Fibroblast of peridontal ligament (primary cell): ENCODE measurements around the gene SUCLA2.
"Not testable (repeated sequence)": the region's sequence is repeated elsewhere in the genome, so short reads cannot be mapped to it uniquely, and the experiment has no call there.

ENCODE experiments used
- DNase-seq: peaks from one replicate; pipeline ENCODE4 v3.0.0-alpha.2; 2010; ENCODE audit errors: extremely low read depth

The SUCLA2 gene

DNA sequence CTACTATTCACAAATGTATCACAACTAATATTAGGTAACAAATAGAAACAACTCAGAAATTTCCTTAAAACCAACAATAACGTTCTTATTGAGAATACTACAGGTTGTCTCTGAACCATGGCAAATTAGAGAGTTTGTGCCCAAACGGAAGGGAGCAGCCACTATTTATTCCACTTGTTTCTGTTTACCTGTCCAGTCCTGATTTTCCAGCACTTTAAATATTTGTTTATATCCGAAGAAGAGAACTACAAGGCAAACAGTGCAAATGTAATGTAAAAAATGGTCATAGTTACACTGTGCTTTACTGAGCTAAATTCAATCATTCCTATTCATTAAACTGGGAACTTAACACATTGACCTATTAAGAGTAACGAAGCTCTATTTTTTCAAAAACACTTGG lies 9.2 kb downstream of the SUCLA2 start:
- DNase-seq = no peak

DNA sequence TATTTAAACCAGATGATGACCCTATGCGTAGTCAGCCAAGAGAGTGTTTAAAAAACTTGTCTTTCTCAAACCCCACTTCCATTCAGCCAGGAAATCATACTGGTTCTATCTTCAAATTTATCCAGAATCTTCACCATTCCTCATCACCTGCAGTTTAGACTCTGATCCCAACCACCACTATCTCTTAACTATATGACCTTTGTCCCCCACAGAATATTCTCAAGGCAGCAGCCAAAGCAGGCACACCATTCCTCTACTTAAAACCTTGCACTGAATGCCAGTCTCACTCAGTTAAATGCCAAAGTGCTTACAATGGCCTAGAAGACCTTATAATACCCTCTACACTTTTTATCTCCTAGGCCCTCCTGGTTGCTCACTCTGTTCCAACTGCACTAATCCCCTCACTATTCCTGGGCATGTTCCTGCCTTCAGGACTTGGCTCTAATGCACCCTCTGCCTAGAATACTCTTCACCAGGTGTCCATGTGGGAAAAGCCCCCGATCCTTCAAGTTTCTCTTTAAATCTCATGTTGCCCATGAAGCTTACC lies 10.1 kb downstream of the SUCLA2 start:
- DNase-seq = no peak

DNA sequence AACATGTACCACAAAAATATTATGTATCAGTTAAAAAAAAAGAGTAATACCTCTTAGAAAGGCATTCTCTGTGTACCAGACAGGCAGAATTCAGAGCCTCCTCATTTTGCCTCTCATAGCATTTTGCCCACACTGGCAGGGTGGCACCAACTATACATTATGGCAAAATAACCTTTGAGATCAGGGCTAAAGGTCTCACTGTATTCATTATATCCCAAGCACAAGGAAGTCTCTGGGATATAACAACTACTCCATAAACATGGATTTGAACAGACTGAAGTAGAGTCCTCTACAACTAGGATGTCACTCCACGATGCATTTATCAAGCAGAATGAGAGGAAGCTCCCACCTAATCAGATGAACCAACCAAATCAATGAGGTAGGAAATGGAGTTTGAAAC lies 10.6 kb downstream of the SUCLA2 start:
- no peak for DNase-seq

DNA sequence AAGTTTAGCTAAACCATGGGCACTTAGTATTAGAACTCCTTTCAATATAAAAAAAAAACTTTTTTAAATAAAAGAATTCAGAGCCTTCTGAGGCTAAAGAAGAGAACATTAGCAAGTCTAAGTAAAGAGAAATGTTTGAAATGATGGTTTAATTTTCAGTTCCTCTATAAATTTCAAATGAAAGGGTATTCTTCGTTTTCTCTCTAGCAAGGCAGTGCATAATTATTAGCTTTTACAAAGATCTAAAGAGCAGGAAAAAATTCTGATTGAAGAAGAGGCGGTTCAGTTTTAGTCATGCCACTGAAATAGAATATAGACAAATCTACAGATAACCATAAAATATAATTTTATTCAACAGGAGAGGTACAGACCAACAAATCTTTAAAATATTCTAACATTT lies 18.0 kb downstream of the SUCLA2 start:
- no peak for DNase-seq

DNA sequence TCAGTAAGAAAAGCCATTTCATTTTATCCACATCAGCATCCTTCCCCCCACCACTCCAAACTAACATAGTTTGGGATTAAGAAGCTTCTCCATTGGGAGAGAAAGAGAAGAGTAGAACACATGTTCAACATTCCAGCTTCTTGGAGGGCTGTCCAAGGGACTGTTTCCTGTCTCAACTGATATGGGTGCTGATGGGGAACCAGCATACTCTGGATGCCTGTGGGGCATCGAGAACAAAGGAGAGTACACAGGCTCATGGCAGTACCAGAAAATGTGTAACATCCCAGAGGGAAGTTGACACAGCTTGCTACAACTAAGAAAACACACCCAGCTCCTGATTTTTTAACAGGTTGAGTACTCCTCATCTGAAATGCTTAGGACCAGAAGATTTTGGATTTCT lies 24.7 kb downstream of the SUCLA2 start:
- no peak for DNase-seq

DNA sequence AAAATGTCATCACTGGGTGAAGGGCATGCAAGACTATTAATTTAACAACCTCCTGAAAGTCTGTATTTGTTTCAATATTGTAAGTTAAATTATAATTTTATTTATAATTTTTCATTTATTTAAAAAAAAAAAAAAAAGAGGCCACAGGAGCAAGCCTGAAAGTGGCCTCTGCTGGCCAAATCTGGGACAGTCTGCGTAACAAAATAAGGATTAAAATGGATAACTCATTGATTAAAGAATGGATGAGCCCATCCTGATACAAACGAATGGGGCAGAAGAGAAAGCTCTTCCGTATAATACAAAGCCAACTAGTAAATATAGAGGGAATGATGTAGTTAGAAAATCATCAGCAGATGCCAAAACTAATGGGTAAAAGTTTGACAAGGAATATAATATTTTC lies 36.2 kb downstream of the SUCLA2 start:
- DNase-seq = no peak

DNA sequence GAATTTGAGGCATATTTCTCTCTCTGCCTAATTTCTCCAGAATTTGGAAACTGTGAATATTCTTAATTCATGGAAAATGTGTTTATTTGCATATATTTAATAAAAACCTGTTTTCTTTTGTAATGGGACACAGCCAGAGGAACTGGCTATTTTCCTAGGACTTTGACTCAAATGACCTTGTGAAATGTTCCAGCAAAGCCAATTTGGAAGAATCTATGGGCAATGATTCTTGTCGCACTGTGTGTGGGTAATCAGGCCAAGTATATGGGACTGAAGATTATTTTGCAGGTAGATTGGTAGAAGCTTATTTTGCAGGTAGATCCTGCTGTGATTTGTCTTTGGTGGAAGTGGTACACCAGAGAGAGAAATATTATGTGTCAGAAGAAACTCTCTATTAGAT lies 38.8 kb downstream of the SUCLA2 start:
- no peak for DNase-seq

DNA sequence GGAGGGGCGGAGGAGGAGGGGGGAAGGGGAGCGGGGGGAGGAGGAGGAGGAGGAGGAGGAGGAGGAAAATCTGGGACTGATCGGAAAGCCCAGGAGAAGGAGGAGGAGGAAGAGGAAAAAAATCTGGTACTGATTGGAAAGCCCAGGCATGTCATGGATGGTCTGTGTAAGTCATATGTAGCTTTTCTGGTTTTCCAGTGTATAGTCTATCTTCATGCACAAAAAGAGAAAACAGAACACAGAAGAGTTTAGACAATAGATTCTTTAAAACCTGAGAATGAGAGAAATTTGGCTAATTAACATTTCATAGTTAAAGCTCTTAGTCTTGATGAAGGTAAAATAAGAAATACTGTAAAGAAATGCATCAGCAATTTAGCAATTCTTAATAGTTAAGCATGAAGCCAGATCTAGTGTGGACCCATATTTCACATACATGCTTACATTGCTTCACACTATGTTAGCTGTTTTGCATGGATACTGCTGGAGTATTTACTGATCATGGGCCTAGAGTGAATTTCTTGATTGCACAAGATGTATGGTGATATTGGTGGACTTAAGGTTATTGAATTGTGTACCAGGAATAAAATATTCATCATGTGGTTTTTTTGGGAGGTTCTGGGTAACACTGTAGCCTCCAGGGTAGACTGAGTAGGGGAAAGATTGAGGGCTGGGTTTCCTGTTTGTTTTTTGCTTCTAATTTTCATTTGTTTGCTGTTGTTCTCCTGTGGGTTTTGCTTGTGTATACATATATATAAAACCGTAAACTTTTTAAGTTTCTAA lies 41.4 kb downstream of the SUCLA2 start:
- no peak for DNase-seq

DNA sequence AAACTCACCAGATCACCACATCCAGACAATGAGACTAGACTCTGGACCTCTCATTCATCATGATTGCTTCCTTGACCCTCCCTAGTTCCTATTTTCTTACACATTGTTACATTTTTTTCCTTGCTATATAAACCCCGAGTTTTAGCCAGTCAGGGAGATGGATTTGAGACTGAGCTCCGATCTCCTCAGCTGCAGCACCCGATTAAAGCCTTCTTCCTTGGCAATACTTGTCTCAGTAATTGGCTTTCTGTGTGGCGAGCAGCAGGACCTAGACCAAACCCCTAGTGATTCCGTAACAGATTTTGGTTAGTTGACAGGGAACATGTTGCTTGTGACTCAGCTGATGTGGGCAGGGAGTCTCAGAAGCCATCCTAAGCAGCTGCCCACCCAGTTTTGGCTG lies 44.0 kb downstream of the SUCLA2 start:
- DNase-seq = no peak

DNA sequence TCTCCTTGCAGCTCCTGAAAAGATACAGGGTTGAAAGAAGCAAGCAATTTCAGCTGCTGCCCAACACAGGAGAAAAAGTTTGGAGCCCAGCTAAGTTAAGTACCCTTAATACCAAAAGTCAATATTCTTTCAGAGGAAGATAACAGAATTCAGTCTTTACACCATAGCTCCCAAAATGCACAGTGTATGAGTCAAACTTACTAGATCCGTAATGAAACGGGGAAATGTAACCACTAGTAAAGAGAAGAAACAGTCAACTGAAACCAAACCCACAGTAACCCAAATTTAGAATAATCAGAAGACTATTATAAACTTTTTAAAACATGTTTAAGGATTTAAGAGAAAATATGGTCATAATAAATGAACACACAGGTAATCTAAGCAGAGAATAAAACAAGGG lies 45.2 kb downstream of the SUCLA2 start:
- no peak for DNase-seq

DNA sequence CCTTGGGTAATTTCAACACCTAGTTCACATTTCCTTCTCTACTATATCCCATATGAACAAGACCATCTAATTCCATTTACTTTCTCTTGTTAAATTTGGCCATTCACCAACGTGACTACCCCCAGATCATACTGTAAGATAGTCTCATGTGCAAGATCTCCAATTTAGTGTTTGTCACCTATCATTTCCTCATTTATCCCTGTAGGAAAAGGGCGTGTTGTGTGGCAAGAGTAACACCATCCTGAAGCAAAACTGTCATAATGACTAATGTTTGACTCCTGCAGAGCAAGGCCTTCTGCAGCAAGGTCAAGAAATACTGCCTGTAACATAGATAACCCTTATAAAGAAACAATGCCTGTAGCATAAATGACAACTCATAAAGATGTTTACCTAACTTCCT lies 51.3 kb downstream of the SUCLA2 start:
- no peak for DNase-seq

DNA sequence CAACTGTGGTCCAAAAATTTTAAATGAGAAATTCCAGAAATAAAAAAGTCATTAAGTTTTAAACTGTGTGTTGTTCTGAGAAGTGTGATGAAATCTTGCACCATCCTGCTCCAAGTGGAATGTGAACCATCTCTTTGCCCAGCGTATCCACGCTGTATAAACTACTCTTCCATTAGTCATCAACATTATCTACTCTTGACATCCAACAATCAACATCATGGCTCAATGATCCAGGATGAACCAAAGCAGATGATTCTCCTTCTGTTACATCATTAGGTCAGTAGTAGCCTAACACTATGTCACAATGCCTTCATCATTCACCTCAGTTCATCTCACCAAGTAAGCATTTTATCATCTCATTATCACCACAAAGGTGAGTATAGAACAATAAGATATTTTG lies 55.3 kb downstream of the SUCLA2 start:
- DNase-seq = peak; percentile 50

DNA sequence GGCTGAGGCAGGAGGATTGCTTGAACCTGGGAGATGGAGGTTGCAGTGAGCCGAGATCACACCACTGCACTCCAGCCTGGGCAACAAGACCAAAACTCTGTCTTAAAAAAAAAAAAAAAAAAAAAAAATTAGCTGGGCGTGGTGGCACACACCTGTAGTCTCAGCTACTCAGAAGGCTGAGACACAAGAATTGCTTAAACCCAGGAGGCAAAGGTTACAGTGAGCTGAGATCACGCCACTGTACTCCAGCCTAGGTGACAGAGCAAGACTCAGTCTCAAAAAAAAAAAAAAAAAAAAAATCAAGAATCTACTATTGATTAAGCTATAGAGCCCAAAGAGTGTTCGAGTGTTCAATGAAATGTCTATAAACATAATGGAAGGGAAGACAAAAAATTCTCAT lies 55.9 kb downstream of the SUCLA2 start:
- DNase-seq = not testable (repeated sequence)

DNA sequence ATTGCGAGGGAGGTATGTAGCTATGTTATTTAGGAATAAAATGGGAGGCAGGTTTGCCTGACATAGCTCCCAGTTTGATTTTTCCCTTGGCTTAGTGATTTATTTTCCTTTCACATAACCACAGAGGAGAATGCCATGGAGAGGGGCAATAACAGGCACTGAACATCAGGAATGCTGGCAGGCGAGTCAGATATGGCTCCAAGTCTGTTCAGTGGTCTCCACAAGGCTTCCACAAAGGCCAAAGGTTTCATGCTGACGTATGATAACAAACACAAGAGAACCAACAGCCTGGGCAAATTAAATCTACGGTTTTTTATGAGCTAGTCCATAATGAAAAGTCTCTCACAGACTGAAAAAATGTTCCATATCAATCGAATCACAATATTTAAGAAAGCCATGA lies 66.7 kb downstream of the SUCLA2 start:
- peak; percentile 56 for DNase-seq

DNA sequence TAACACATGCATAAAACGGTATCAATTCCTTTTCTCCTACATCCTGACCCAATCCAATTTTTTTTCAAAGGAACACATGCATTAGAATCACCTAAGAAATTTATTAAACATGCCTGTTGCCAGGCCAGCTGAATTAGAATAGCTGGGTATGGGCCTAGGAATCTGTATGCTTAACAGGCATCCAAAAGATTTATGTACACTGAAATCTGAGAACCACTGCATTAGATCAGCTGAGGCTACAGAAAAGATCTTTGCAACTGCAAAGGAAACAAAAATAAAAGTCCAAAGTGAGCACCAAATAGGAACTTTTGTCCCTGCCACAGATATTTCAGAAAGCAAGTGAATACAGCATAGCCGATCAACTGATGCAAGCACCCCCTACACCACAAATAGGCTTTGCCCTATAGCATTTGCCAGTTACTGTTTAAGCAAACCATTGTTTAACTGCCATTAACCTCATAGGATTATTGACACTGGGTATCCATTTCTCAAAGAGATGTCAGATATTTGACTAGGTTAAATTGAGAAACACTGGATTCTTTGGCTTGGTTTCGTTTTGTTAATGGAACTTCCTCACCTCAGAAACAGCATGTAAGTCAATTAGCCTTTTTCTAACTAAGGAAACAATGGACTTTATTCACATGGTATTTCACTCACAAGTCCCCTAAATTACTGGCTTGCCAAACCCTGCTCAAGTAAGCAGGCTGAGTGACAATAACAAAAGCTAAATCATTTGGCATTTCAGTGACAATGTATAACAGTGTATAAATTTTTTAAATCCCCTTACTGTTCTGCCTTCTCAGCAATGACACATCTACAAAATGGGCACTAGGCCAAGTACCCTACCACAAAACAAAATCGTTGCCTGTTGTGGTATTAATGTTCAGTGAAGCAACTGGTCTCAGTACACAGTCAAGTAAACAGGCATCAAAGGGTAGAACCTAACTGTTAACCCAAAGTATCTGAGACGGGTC lies 67.8 kb downstream of the SUCLA2 start:
- DNase-seq = peak; percentile 35

DNA sequence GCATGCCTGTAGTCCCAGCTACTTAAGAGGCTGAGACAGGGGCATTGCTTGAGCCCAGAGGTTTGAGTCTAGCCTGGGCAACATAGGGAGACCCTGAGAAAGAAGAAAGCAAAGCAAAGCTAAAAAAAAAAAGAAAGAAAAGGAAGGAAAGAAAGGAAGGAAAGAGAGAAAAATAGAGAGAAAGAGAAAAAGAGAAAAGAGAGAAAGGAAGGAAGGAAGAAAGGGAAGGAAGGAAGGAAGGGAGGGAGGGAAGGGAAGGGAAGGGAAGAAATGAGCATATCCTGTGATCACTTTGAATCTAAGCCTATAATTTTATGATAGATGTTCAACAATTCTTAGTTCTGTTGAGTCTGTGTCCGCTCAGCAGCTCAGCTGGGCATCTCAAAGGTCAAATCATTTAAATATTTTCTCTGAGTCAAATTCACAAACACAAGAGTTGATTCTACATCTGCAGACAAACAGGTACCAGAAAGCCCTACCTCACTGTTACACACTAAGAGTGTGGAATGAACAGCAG lies 70.4 kb downstream of the SUCLA2 start:
- DNase-seq = no peak

DNA sequence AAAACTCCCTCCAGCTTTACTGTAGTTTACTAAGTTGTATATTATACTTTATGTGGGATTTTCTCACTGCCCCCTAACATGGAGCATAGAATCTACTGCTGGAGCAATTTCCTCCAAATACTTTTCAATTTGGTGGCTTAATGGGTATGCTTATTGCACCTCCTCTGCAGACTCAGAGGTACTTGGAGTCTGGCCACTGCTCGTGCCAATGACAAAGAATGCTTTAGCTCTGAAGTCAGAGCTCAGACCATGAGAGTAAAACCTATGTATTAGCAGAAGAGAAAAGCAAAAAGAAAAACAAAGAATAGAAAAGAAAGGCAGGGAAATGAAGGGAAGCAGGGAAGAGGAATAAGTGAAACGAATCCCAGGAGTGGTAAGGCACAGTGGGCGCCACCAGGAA lies 71.9 kb downstream of the SUCLA2 start:
- no peak for DNase-seq

DNA sequence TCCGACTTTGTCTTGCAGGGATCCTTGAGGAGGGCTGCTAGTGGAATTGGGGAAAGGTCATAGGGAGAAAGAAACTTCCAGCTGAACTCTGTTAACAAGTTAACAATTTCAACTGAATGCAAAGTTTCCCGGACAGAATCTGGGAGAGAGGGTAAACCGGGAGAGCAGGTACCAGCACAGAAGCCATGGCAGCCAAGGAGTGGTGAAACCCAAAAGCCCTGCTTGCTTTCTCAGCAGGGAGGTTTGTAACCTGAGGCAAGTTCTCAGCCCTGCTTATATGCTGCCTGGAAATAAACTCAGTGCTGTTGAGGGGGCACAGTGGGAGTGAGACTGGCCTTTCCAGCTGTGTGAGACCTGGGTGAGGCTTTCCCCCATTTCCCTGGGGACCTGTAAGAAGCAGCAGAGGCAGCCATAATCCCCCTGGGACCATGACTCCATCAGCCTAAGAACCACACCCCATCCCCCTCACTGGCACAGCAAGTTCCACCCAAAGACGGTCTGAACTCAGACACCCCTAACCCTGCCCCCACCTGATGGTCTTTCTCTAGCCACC lies 84.0 kb downstream of the SUCLA2 start:
- no peak for DNase-seq

DNA sequence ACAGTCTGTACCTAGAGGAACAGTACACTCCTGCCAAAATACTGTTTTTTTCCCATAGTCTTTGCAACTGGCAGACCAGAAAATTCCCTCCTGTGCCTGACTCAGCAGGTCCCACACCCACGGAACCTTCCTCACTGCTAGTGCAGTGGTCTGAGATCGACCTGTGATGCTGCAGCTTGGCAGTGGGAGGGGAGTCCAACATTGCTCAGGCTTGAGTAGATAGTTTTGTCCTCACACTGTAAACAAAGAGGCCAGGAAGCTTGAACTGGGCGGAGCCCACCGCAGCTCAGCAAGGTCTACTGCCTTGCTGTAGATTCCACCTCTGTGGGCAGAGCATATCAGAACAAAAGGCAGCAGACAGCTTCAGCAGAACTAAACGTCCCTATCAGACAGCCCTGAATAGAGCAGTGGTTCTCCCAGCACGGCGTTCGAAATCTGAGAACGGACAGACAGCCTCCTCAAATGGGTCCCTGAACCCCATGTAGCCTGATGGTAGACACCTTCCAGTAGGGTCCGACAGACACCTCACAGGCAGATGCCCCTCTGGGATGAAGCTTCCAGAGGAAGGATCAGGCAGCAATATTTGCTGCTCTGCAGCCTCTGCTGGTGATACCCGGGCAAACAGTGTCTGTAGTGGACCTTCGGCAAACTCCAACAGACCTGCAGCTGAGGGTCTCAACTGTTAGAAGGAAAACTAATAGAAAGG lies 92.7 kb downstream of the SUCLA2 start:
- no peak for DNase-seq

DNA sequence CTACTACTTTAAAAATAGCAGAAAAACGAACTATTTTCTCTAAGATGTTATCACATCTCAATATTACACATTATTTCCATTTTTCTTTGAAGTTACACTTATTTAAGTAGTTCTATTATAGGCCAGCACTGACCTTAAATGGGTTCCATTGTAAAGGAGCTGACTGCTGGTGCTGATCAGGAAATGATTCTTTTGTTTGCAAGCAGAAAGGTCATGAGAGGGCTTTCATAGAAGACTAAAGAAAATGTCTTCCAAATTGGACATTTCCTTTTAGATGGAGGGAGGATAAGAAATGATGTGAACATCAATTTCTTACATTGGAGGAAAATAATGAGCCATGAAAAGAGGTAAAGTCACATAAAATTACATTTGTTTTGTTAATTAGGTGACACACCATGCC lies 96.2 kb downstream of the SUCLA2 start:
- no peak for DNase-seq

DNA sequence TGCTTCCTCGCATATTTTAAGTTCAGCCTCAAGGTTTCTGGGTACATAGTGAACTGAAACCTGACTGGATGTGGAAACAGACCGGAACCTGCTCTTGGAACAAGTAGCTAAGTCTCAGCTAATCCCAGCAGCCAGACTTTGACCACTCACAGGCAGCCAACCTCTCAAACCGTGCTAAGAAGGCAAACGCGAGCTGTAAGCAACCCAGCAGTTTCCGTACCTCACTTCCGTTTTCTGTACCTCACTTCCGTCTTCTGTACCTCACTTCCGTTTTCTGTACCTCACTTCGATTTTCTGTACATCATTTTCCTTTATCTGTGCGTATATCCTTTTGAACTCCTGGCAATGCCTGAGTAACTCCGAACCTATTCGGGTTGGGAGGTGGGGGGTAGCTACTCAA lies 96.8 kb downstream of the SUCLA2 start:
- DNase-seq = no peak

DNA sequence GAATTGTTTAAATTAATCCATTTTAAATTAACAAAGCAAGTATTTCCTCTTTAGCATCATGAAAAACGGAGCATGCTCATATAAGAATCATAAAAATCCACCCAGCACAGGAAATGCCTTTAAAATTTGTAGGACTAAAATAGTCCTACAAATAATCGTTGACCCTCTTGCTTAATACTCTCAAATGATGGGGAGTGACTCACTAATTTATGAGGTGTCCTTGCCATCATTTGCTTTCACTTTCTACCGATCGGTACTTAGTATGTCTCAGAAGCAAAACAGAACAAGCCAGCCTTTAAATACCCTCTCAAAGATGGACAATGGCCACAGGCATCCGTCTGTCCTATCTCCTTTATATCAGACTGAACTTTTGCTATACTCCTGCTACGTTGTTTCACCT lies 97.2 kb downstream of the SUCLA2 start:
- peak; percentile 19 for DNase-seq
